ENCODE measurements around the gene ACTR1B.
"Not testable (repeated sequence)": the region's sequence is repeated elsewhere in the genome, so short reads cannot be mapped to it uniquely, and the experiment has no call there.

- TF ChIP-seq CTCF (conservative IDR thresholded peaks at IDR 0.05; ENCODE audit: low read depth, low read length); EZH2 (IDR thresholded peaks at IDR 0.05; ENCODE audit: borderline replicate concordance, low read depth, low read length, poor library complexity, severe bottlenecking): not testable (repeated sequence)
Measured at GRCh38 chr2:97618939-97619827, 44.7 kb downstream of the ACTR1B start.

Measured in A673 (cell line).